HG03108 (cell line): ENCODE results near the gene FAM90A26.
"Not testable (repeated sequence)": the region's sequence is repeated elsewhere in the genome, so short reads cannot be mapped to it uniquely, and the experiment has no call there.

Experiments used
- ATAC-seq: cut with Tn5 transposase; IDR thresholded peaks from one replicate; pipeline ENCODE4 v1.9.1; 2021; ENCODE audit warnings: moderate library complexity; ENCODE audit not compliant: unreplicated experiment

Gene FAM90A26

GRCh38 chr4:9155101-9155886 is 14.9 kb upstream of the FAM90A26 start:
- not testable (repeated sequence) for ATAC-seq

DNA sequence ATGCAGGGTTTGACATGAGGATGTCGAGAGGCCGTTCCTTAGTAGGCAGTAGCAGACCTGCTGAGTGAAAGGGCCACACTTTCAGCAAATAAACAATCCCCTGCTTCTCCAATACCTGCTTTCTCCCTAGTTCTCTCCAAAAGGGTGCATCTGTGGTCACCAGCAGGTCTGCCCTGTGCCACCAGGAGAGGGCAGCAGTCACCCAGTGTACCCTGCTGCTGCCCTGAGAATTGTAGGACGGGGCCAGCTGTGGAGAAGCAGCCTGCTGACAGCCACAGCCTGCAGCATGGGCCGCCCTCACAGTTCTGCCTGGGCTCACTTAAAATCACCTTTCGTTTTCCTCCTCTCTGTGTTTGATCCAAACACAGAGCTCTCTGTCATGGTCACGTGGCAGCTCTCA is 11.8 kb upstream of the FAM90A26 start:
- ATAC-seq = not testable (repeated sequence)

DNA sequence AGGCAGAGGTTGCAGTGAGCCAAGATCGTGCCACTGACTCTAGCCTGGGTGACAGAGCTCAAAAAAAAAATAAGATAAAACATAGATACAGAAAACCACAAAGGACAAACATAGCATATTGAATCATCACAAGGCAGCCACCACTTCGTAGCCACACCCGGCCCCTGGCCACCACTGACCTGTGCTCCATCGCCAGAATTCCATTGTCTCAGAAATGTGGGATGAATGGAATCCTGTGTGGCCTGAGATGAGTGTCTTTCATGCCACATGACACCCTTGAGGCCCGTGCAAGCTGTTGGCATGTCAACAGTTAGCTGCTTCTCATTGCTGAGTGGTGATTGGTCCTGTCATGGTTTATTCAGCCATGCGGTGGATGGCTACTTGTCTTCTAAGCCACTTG is 10.2 kb upstream of the FAM90A26 start:
- not testable (repeated sequence) for ATAC-seq

DNA sequence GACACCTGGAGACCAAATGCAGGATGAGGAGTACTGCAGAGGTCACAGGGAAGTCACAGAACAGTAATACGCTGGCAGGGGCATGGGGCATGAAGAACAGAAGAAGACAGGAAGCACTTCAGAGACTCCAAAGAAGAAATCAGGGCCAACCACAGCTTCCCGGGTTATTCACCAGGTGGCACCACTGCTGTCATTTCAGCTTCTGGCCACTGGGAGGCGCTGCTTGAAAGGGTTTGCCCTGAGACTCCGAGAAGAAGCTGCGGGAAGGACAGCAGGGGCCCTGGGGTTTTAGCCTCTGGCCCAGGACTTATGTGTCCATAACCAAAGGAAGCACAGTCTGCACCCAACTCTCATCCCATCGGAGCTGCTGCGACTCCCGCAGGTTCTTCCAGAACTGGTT is 4.2 kb upstream of the FAM90A26 start:
- not testable (repeated sequence) for ATAC-seq

DNA sequence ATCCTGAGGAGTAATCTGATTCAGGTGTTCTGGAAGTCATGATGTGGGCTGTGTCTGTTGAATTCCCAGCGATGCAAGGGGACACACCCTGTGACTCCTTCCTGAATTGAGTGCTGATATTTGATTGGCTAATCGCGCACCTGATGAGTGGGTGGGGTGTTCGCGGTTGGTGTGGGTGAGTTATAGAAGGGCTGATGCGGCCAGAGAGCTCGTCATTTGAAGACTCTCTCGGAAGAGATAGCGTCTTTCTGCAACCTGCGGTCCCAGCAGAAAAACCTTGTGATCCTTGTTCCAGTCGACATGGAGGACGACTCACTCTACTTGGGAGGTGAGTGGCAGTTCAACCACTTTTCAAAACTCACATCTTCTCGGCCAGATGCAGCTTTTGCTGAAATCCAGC is 40.1 kb downstream of the FAM90A26 start, which contains the start of gene USP17L10:
Gene USP17L10 (plus strand): TSS at position 301 of the 400 bp plus-strand sequence. CDS start 0 bp downstream, at position 301.
- not testable (repeated sequence) for ATAC-seq

DNA sequence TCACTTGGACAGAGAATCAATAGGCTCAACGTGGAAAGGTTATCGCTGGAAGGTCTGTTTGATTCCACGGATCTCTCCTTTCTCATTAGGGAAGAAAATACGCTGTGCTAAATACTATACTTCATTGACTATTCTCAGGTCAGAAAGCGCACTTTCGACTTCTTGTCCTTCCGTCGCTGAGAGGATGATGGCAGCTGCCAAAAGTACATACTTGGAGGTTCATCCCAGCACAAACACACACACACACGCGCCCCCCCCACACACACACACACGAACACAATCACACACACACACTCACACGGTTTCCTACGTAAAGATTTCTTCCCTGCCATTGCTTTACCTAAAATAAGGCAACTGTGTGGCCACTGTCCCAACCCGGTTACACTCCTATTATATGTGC is 44.5 kb downstream of the FAM90A26 start:
- ATAC-seq = not testable (repeated sequence)

GRCh38 chr4:9215105-9215504 is 44.9 kb downstream of the FAM90A26 start, which contains the start of gene USP17L11:
Gene USP17L11 (plus strand): TSS chr4:9215405. CDS start chr4:9215405, 0 bp downstream.
- not testable (repeated sequence) for ATAC-seq

DNA sequence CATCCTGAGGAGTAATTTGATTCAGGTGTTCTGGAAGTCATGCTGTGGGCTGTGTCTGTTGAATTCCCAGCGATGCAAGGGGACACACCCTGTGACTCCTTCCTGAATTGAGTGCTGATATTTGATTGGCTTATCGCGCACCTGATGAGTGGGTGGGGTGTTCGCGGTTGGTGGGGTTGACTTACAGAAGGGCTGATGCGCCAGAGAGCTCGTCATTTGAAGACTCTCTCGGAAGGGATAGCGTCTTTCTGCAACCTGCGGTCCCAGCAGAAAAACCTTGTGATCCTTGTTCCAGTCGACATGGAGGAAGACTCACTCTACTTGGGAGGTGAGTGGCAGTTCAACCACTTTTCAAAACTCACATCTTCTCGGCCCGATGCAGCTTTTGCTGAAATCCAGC is 49.6 kb downstream of the FAM90A26 start, which contains the start of gene USP17L12:
Gene USP17L12 (plus strand): TSS at position 301 of the 400 bp plus-strand sequence. CDS start 0 bp downstream, at position 301.
- ATAC-seq = not testable (repeated sequence)

DNA sequence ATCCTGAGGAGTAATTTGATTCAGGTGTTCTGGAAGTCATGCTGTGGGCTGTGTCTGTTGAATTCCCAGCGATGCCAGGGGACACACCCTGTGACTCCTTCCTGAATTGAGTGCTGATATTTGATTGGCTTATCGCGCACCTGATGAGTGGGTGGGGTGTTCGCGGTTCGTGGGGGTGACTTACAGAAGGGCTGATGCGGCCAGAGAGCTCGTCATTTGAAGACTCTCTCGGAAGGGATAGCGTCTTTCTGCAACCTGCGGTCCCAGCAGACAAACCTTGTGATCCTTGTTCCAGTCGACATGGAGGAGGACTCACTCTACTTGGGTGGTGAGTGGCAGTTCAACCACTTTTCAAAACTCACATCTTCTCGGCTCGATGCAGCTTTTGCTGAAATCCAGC is 54.4 kb downstream of the FAM90A26 start, which contains the start of gene USP17L13:
Gene USP17L13 (plus strand): TSS at position 301 of the 400 bp plus-strand sequence. CDS start 0 bp downstream, at position 301.
- not testable (repeated sequence) for ATAC-seq
